Astrocyte (in vitro differentiated cells and primary cell): ENCODE data around the gene GPRC6A.

ENCODE experiments used
- EZH2 ChIP-seq: IDR thresholded peaks from 2 replicates; pipeline ENCODE4 v1.6.1; 2012; ENCODE audit warnings: mild to moderate bottlenecking, low read length, inconsistent platforms; ENCODE audit not compliant: insufficient read depth
- TF ChIP-seq, protein P1 (sequence below): IDR thresholded peaks from 2 replicates; pipeline ENCODE4 v1.5.1; 2011; ENCODE audit warnings: low read depth, mild to moderate bottlenecking, inconsistent platforms, low read length, moderate library complexity; ENCODE audit not compliant: insufficient read depth

DNA sequence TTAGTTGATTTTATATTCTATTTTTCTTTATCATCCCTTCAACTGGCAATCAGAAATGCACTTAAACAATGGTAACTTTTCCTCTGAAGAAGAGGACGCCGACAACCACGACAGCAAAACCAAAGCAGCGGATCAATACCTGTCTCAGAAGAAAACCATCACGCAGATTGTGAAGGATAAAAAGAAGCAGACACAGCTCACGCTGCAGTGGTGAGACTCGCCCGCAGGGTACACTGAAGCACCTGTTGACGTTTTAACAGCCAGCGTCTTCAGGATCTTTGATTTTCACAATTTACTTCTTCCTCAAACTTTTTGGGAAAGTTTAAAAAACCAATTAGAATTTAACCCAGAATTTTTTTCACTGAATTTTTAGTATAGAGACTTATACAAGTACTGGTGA is 48.9 kb upstream of the GPRC6A start:
- TF ChIP-seq EZH2: no peak
- TF ChIP-seq, protein P1, sequence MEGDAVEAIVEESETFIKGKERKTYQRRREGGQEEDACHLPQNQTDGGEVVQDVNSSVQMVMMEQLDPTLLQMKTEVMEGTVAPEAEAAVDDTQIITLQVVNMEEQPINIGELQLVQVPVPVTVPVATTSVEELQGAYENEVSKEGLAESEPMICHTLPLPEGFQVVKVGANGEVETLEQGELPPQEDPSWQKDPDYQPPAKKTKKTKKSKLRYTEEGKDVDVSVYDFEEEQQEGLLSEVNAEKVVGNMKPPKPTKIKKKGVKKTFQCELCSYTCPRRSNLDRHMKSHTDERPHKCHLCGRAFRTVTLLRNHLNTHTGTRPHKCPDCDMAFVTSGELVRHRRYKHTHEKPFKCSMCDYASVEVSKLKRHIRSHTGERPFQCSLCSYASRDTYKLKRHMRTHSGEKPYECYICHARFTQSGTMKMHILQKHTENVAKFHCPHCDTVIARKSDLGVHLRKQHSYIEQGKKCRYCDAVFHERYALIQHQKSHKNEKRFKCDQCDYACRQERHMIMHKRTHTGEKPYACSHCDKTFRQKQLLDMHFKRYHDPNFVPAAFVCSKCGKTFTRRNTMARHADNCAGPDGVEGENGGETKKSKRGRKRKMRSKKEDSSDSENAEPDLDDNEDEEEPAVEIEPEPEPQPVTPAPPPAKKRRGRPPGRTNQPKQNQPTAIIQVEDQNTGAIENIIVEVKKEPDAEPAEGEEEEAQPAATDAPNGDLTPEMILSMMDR: no peak
